OCI-LY7 (cell line): ENCODE measurements around the gene ZNF649.

Experiments used
- EZH2phosphoT487 ChIP-seq: fragments of 200-600 bp; sonication (generic); IDR thresholded peaks from 2 replicates; pipeline ENCODE4 v1.6.1; 2018; ENCODE audit warnings: low read depth, borderline replicate concordance, mild to moderate bottlenecking, mixed run types, antibody characterized with exemption, low read length, moderate library complexity, mixed read lengths
- TF ChIP-seq, protein P1 (sequence below): fragments of 200-600 bp; sonication (generic); conservative IDR thresholded peaks from 2 replicates; pipeline ENCODE4 v1.5.1; 2014; ENCODE audit warnings: mild to moderate bottlenecking, antibody characterized with exemption, low read length, moderate library complexity, mixed read lengths

- TF ChIP-seq, protein P1, sequence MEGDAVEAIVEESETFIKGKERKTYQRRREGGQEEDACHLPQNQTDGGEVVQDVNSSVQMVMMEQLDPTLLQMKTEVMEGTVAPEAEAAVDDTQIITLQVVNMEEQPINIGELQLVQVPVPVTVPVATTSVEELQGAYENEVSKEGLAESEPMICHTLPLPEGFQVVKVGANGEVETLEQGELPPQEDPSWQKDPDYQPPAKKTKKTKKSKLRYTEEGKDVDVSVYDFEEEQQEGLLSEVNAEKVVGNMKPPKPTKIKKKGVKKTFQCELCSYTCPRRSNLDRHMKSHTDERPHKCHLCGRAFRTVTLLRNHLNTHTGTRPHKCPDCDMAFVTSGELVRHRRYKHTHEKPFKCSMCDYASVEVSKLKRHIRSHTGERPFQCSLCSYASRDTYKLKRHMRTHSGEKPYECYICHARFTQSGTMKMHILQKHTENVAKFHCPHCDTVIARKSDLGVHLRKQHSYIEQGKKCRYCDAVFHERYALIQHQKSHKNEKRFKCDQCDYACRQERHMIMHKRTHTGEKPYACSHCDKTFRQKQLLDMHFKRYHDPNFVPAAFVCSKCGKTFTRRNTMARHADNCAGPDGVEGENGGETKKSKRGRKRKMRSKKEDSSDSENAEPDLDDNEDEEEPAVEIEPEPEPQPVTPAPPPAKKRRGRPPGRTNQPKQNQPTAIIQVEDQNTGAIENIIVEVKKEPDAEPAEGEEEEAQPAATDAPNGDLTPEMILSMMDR = no peak
- TF ChIP-seq EZH2phosphoT487 = no peak
Observed at GRCh38 chr19:51919606-51920005, 14.8 kb upstream of the ZNF649 start.
